Heart left ventricle (tissue), 13 donors: ENCODE data around the gene SRPK2.
A peak's percentile ranks its signal among the peaks of the same experiment; 100 is the strongest.

ENCODE experiments used
- POLR2A ChIP-seq, 2 donors: fragments of 450-650 bp; IDR thresholded peaks; one replicate each; pipeline ENCODE4 v1.6.1; 2017; ENCODE audit warnings: antibody characterized with exemption in 2 of 2, mild to moderate bottlenecking in 2 of 2, moderate library complexity in 2 of 2
- TF ChIP-seq, protein P1 (sequence below), 12 donors: fragments of 200-600 bp; sonication (generic) in 4 of 12; IDR thresholded peaks; one replicate each; pipeline versions ENCODE4 v1.5.0 to v1.8.0; 2018 to 2022; ENCODE audit warnings: antibody characterized with exemption in 12 of 12, mild to moderate bottlenecking in 5 of 12
- donor health status: ischemic (EF 13 %, LVEDD 7.1; RV severe dilation, severe dysfunction).
- donor health status: DM: no; HTN: yes; CAD: no.
- donor health status: DM: no; HTN: no; CAD: no.
- donor health status: ischemic (EF 25% LVEDD 6.9; RV normal size, moderate dysfunction).
- donor health status: ischemic (EF 25% LVEDD 5.7; RV mildly dilated, moderate dysfunction).
- donor health status: ischemic (EF 35%, LVEDD 5.7; RV mildly dilated, moderate dysfunction).
- donor health status: nonischemic (EF 11% LVEDD 7.7; RV severe dilation, severe dysfunction).
- donor health status: DM: yes; HTN: yes; CAD: no.
- donor health status: PGD.
- donor health status: ischemic (EF 29% LVEDD 5.4; RV normal size, mild dysfunction).
- donor health status: nonischemic (EF 23%, LVEDD 6.1; RV moderate dilation, normal function).

DNA sequence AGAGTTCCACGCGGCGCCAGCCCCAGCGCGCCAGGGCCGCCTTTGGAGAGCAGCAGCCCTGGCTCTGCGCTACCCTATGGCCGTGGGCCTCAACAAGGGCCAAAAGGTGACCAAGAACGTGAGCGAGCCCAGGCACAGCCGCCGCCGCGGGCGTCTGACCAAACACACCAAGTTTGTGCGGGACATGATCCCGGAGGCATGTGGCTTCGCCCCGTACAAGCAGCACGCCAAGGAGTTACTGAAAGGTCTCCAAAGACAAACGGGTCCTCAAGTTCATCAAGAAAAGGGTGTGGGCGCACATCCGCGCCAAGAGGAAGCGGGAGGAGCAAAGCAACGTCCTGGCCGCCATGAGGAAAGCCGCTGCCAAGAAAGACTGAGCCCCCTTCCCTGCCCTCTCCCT lies 144.1 kb downstream of the SRPK2 start:
- TF ChIP-seq, protein P1, sequence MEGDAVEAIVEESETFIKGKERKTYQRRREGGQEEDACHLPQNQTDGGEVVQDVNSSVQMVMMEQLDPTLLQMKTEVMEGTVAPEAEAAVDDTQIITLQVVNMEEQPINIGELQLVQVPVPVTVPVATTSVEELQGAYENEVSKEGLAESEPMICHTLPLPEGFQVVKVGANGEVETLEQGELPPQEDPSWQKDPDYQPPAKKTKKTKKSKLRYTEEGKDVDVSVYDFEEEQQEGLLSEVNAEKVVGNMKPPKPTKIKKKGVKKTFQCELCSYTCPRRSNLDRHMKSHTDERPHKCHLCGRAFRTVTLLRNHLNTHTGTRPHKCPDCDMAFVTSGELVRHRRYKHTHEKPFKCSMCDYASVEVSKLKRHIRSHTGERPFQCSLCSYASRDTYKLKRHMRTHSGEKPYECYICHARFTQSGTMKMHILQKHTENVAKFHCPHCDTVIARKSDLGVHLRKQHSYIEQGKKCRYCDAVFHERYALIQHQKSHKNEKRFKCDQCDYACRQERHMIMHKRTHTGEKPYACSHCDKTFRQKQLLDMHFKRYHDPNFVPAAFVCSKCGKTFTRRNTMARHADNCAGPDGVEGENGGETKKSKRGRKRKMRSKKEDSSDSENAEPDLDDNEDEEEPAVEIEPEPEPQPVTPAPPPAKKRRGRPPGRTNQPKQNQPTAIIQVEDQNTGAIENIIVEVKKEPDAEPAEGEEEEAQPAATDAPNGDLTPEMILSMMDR (IDR thresholded peaks at IDR 0.05): no peak
- TF ChIP-seq POLR2A (IDR thresholded peaks at IDR 0.05): peak in 1 of 2 donors; percentile 14
